ENCODE measurements around the gene MINDY3. TPM values are rescaled to one million over a fixed set of nuclear protein-coding genes. Genes with fewer than 3 reads are reported as not detected.

MINDY3 gene
- total RNA-seq, 4 donors from 2014 or later = 14.6 to 23.5 (median 21.3) TPM

DNA sequence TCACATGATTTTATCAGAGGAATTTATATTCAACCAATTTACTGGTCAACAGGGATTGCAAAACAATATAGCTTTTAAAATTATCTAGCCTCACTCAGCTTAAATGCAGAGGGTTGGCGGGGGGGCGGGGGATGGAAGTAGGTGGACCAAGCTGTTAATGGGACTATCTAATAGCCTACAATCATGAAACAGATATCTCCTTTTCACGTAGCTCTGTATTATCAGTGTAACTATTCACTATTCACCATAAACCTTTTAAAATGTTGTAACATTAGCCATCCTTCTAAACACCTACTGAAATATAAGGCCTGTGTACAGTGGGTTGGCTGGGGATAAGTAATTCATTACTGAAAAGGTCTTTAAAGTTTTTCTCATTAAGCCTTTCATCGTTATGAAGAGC is 56.2 kb downstream of the MINDY3 start:
- 95 to 97% methylated on average over 4 of the region's 4 CpGs for WGBS, 2 donors
- intact Hi-C loops (cut with DNase I; ENCODE audit: low total_unique reads) = no loop called here
- TF ChIP-seq POLR2A (IDR thresholded peaks at IDR 0.05) = no peak
- TF ChIP-seq, protein P1, sequence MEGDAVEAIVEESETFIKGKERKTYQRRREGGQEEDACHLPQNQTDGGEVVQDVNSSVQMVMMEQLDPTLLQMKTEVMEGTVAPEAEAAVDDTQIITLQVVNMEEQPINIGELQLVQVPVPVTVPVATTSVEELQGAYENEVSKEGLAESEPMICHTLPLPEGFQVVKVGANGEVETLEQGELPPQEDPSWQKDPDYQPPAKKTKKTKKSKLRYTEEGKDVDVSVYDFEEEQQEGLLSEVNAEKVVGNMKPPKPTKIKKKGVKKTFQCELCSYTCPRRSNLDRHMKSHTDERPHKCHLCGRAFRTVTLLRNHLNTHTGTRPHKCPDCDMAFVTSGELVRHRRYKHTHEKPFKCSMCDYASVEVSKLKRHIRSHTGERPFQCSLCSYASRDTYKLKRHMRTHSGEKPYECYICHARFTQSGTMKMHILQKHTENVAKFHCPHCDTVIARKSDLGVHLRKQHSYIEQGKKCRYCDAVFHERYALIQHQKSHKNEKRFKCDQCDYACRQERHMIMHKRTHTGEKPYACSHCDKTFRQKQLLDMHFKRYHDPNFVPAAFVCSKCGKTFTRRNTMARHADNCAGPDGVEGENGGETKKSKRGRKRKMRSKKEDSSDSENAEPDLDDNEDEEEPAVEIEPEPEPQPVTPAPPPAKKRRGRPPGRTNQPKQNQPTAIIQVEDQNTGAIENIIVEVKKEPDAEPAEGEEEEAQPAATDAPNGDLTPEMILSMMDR (IDR thresholded peaks at IDR 0.05) = no peak

DNA sequence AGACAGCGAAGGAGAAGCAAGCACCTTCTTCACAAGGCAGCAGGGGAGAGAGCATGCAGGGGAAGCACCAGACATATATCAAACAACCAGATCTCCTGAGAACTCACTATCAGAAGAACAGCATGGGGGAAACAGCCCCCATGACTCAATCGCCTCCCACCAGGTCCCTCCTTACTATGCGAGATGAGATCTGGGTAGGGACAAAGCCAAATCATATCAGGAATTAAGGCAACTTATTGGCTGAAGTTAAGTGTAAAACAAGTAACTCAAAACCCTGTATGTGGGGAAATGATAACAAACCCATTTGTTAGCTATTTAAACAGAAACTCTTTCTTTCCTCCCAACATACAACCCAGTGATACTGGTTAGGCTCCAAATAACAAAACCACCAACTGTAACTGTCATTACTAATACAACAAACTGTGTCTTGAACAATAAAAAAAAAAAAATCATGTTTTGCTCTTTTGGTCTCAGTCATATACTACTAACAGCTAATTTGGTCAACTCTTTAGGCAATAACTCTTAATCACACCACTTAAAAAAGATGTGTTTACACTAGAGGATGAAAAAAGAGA is 57.8 kb downstream of the MINDY3 start:
- TF ChIP-seq POLR2A (IDR thresholded peaks at IDR 0.05) = no peak
- TF ChIP-seq, protein P1 (IDR thresholded peaks at IDR 0.05) = no peak
- H3K4me3 ChIP-seq (ENCODE audit: low read depth, poor library complexity, severe bottlenecking) = no peak overlapping the region
- intact Hi-C loops (cut with DNase I; ENCODE audit: low total_unique reads) = no loop called here
- 82 to 88% methylated on average over 3 of the region's 3 CpGs for WGBS, 2 donors
- DNase-seq (ENCODE audit: low spot score in 2 of 2) = no peak

More for the DNA sequence above, 56.2 kb downstream of the MINDY3 start:
- no peak for DNase-seq (ENCODE audit: low spot score in 2 of 2)
- no peak overlapping the region for H3K4me3 ChIP-seq (ENCODE audit: low read depth, poor library complexity, severe bottlenecking)

DNA sequence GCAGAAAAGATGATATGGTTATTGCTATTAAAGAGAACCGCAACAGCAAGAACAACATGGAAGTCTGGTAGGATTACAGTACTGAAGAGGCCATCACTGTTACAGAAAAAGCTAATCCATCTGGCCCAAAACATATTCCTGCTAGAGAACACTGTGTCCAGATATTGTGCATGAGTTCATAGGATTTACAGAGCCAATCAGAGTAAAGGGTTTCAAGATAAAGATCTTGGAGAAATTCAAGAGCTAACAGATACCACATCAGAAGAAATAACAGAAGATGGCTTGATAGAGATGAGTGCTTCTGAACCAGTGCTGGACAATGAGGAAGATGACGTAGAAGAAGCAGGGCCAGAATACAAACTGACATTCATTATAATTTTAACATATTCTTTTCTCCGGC is 58.7 kb downstream of the MINDY3 start:
- 95% methylated on average over 3 of the region's 3 CpGs for WGBS, 2 donors
- intact Hi-C loops (cut with DNase I; ENCODE audit: low total_unique reads) = no loop called here
- H3K4me3 ChIP-seq (ENCODE audit: low read depth, poor library complexity, severe bottlenecking) = no peak overlapping the region
- no peak for DNase-seq (ENCODE audit: low spot score in 2 of 2)
- TF ChIP-seq, protein P1 (IDR thresholded peaks at IDR 0.05) = no peak
- no peak for TF ChIP-seq POLR2A (IDR thresholded peaks at IDR 0.05)

DNA sequence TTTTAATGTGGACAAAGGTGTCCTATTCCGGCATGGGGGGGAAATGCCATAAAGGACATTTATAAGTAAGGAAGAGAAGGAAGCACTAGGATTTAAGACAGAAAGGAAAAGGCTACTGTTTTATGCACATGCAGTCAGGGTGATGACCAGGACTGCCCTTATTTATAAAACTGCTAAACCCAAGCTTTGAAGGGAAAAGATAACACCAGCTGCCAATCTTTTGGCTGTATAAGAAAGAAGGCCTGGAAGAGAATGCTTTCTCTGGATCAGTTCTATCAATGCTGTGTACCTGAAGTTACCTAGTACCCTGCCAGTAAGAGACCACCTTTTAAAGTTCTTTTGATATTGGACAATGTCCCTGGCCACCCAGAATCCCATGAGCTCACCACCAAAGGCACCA is 59.2 kb downstream of the MINDY3 start:
- no peak for TF ChIP-seq POLR2A (IDR thresholded peaks at IDR 0.05)
- TF ChIP-seq, protein P1 (IDR thresholded peaks at IDR 0.05) = no peak
- whole genome bisulfite sequencing, 2 donors = 93 to 96% methylated on average over 1 of the region's 1 CpG
- no peak for DNase-seq (ENCODE audit: low spot score in 2 of 2)
- H3K4me3 ChIP-seq (ENCODE audit: low read depth, poor library complexity, severe bottlenecking) = no peak overlapping the region
- intact Hi-C loops (cut with DNase I; ENCODE audit: low total_unique reads) = no loop called here

DNA sequence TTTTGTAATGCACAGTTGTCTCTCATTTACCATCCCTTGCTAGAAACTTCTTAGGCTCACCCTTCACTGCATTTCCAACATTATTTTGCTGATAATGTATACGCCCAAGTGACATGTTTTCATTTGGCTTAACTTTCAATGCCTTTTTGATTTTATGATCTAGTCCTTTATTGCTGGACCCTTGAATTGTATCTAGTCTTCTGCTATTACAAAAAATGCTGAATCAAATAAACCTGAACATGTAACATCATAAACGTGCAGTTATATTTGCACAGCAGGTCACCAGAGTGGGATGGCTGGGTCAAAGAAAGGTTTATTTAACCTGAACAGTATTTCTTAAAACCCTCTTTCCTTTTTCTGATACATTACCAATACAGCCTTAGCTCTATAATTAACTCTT is 63.0 kb downstream of the MINDY3 start:
- 94 to 96% methylated on average over 2 of the region's 2 CpGs for WGBS, 2 donors
- H3K4me3 ChIP-seq (ENCODE audit: low read depth, poor library complexity, severe bottlenecking) = no peak overlapping the region
- intact Hi-C loops (cut with DNase I; ENCODE audit: low total_unique reads) = no loop called here

More for the DNA sequence above, 63.0 kb downstream of the MINDY3 start:
- no peak for DNase-seq (ENCODE audit: low spot score in 2 of 2)
- no peak for TF ChIP-seq POLR2A (IDR thresholded peaks at IDR 0.05)
- TF ChIP-seq, protein P1 (IDR thresholded peaks at IDR 0.05) = no peak
